Epithelial cell of umbilical artery (primary cell): ENCODE results near the gene CARD6. TPM values are rescaled to one million over a fixed set of nuclear protein-coding genes. Genes with fewer than 3 reads are reported as not detected.

Source experiments
- total RNA-seq: library from RNA; depleted of rRNA; stranded (reverse); fragments of >200 nt; gene quantifications from 2 replicates; pipeline ENCODE4 v1.2.3, GENCODE V29; 2014

The CARD6 gene, protein sequence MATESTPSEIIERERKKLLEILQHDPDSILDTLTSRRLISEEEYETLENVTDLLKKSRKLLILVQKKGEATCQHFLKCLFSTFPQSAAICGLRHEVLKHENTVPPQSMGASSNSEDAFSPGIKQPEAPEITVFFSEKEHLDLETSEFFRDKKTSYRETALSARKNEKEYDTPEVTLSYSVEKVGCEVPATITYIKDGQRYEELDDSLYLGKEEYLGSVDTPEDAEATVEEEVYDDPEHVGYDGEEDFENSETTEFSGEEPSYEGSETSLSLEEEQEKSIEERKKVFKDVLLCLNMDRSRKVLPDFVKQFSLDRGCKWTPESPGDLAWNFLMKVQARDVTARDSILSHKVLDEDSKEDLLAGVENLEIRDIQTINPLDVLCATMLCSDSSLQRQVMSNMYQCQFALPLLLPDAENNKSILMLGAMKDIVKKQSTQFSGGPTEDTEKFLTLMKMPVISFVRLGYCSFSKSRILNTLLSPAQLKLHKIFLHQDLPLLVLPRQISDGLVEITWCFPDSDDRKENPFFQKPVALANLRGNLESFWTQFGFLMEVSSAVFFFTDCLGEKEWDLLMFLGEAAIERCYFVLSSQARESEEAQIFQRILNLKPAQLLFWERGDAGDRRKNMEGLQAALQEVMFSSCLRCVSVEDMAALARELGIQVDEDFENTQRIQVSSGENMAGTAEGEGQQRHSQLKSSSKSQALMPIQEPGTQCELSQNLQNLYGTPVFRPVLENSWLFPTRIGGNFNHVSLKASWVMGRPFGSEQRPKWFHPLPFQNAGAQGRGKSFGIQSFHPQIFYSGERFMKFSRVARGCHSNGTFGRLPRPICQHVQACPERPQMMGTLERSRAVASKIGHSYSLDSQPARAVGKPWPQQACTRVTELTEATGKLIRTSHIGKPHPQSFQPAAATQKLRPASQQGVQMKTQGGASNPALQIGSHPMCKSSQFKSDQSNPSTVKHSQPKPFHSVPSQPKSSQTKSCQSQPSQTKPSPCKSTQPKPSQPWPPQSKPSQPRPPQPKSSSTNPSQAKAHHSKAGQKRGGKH
- total RNA-seq, result 20.5 and 25.8 TPM in 2 replicates

GRCh38 chr5:40841068-40841805 is at the start of gene CARD6:
CARD6 (plus strand) TSS chr5:40841367; CDS start chr5:40841383, 16 bp downstream.

DNA sequence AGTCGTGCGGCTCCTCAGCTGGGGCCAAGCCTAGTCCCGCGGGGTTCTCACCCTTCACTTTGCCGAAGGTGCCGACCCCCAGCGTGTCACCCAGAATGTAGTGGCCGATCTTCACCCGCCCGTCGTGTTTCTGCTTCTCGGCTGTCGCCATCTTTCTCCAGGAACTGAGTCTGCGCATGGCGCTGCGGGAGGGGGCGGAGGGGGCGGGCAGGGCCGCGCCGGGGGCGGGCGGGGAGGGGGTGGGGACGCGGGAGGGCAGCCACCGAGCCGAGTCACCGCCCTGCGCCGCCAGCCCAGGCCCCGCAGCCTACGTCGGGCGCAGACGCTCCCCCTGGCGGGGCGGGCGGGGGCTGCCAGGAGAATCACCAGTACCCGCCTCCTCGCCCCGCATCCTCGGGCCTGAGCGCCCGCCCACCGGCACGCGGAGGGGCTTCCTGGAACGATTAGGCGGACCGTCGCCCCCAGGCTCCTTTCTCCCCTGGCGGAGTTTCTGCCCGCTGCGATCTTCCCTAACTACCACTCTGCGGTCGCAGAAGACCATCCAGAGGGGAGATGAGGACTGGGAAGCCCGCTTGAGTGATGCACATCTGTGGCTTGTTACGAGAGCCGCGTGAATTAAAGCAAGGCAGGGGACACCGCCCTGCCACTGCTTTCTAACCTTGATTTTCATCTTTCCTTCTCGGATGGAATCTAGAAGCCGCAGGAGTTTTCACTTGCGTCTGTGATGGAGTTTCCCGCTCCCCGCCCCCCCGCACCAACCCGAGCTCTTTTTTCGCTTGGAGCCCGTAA is 43.0 kb upstream of the CARD6 start, which contains the start of gene PRKAA1:
Gene PRKAA1 (minus strand): TSS at position 363 of the 789 bp plus-strand sequence. CDS start 185 bp downstream, at position 178.

GRCh38 chr5:40834849-40835787 is 6.0 kb upstream of the CARD6 start, which contains the start of gene RPL37:
RPL37 (minus strand) TSS chr5:40835222; CDS start chr5:40835185, 37 bp downstream.

GRCh38 chr5:40909264-40909663 is 68.1 kb downstream of the CARD6 start, which contains the start of gene C7:
C7 (plus strand) TSS chr5:40909497; CDS start chr5:40909611, 114 bp downstream.

Other genes with a start within 250 kb of the CARD6 start
- gene PTGER4, start 161.5 kb upstream of the CARD6 start, total RNA-seq, result 37.2 and 56.5 TPM in 2 replicates
- 14.6 and 24.8 TPM in 2 replicates for gene TTC33, start 85.4 kb upstream of the CARD6 start, total RNA-seq
- gene PRKAA1, start 43.0 kb upstream of the CARD6 start, total RNA-seq, result 90.0 and 111 TPM in 2 replicates
- 192 and 372 TPM in 2 replicates for gene RPL37, start 6.1 kb upstream of the CARD6 start, total RNA-seq
- 0.32 and 0.61 TPM in 2 replicates for gene C7, start 68.1 kb downstream of the CARD6 start, total RNA-seq
- gene MROH2B, start 230.0 kb downstream of the CARD6 start, total RNA-seq, result not detected in 2 replicates